ENCODE data around the gene MT2A. TPM values are rescaled to one million over a fixed set of nuclear protein-coding genes. Genes with fewer than 3 reads are reported as not detected.
A peak's percentile ranks its signal among the peaks of the same experiment; 100 is the strongest.

The MT2A gene
- total and polyA plus RNA-seq, 2 of the 13 experiments (the other 11 are each of a cell fraction or from before 2014, with no cell fraction given) = 135 to 371 TPM

GRCh38 chr16:56608043-56608875 lies at the start of gene MT2A (continued):
- TF ChIP-seq NONO (IDR thresholded peaks at IDR 0.05) (no peak), NONO (CRISPR knock-in tag; conservative IDR thresholded peaks at IDR 0.05) (peak; percentile 94), ZNF710 (CRISPR knock-in tag; IDR thresholded peaks at IDR 0.05; ENCODE audit: borderline replicate concordance) (peak; percentile 86), ZNF280B (CRISPR knock-in tag; IDR thresholded peaks at IDR 0.05; ENCODE audit: borderline replicate concordance) (peak; percentile 86), BRCA1 (CRISPR knock-in tag; IDR thresholded peaks at IDR 0.05) (no peak; the same call in 1 of the 2 replicates), NFE2L2 (IDR thresholded peaks at IDR 0.05; ENCODE audit: low read length) (peak; percentile 61; the same call in 1 of the 2 replicates), ZNF3 (CRISPR knock-in tag; IDR thresholded peaks at IDR 0.05) (peak; percentile 25; the same call in 1 of the 2 replicates), NFE2 (CRISPR knock-in tag; IDR thresholded peaks at IDR 0.05) (no peak), THRA (CRISPR knock-in tag; IDR thresholded peaks at IDR 0.05; ENCODE audit: borderline replicate concordance) (no peak; the same call in 1 of the 2 replicates), SP4 (CRISPR knock-in tag; IDR thresholded peaks at IDR 0.05) (peak; percentile 72), SRY (CRISPR knock-in tag; IDR thresholded peaks at IDR 0.05) (peak; percentile 54; the same call in 1 of the 2 replicates), NCOA5 (CRISPR knock-in tag; IDR thresholded peaks at IDR 0.05) (0 out of 2 replicates have a peak, but pooled peaks have one; percentile 63), ZNF564 (CRISPR knock-in tag; IDR thresholded peaks at IDR 0.05) (peak; percentile 93), ZIK1 (CRISPR knock-in tag; IDR thresholded peaks at IDR 0.05; ENCODE audit: borderline replicate concordance, low read depth) (no peak), TRAFD1 (CRISPR knock-in tag; IDR thresholded peaks at IDR 0.05; ENCODE audit: borderline replicate concordance) (no peak), ZNF550 (CRISPR knock-in tag; IDR thresholded peaks at IDR 0.05; ENCODE audit: borderline replicate concordance) (peak; percentile 87; the same call in 1 of the 2 replicates), SRF (IDR thresholded peaks at IDR 0.05; ENCODE audit: low read depth, low read length) (no peak), DDIT3 (CRISPR knock-in tag; IDR thresholded peaks at IDR 0.05) (no peak), ISL2 (CRISPR knock-in tag; IDR thresholded peaks at IDR 0.05) (peak; percentile 77), TEAD3 (CRISPR knock-in tag; optimal IDR thresholded peaks at IDR 0.05; ENCODE audit: borderline replicate concordance) (no peak), ZNF570 (CRISPR knock-in tag; IDR thresholded peaks at IDR 0.05; ENCODE audit: borderline replicate concordance) (no peak), AGO1 (IDR thresholded peaks at IDR 0.05; ENCODE audit: low read depth, low read length, poor library complexity, severe bottlenecking) (no peak), GABPB1 (CRISPR knock-in tag; IDR thresholded peaks at IDR 0.05) (peak; percentile 85)
